Measurements from ENCODE around the gene SSTR3.

The SSTR3 gene

GRCh38 chr22:37240240-37240940, 28.1 kb upstream of the SSTR3 start:
- Histone ChIP-seq H2AFZ (no peak overlapping the region), H3K4me1 (no peaks in the 10 kb centered on the region), H3K4me3 (ENCODE audit: low read depth, low read length) (no peak overlapping the region), H3K36me3 (ENCODE audit: control insufficient read depth, insufficient read depth, low read length) (no peaks in the 10 kb centered on the region), H3K79me2 (no peaks in the 10 kb centered on the region), H3K27me3 (ENCODE audit: control insufficient read depth, insufficient read depth, low read length) (no peaks in the 10 kb centered on the region), H3K9me3 (ENCODE audit: control insufficient read depth, low read length) (no peaks in the 10 kb centered on the region), H3K4me2 (ENCODE audit: low read length) (no peak overlapping the region), H3K9ac (no peak overlapping the region), H3K27ac (no peak overlapping the region)
- TF ChIP-seq CTCF (IDR thresholded peaks at IDR 0.05), result no peak

GRCh38 chr22:37239336-37240239, 27.3 kb upstream of the SSTR3 start:
- Histone ChIP-seq H3K79me2 (no peaks in the 10 kb centered on the region), H3K4me1 (no peaks in the 10 kb centered on the region), H2AFZ (no peak overlapping the region)

GRCh38 chr22:37237371-37238268, 25.3 kb upstream of the SSTR3 start:
- H3K9ac ChIP-seq, result no peak overlapping the region
- no peaks in the 10 kb centered on the region for H3K9me3 ChIP-seq (ENCODE audit: control insufficient read depth, low read length)
- H3K4me1 ChIP-seq, result no peaks in the 10 kb centered on the region
- no peak overlapping the region for H3K27ac ChIP-seq
- H3K4me3 ChIP-seq (ENCODE audit: low read depth, low read length), result no peak overlapping the region
- H3K27me3 ChIP-seq (ENCODE audit: control insufficient read depth, insufficient read depth, low read length), result no peaks in the 10 kb centered on the region
- H2AFZ ChIP-seq, result no peak overlapping the region
- TF ChIP-seq CTCF (IDR thresholded peaks at IDR 0.05), result no peak
- no peak overlapping the region for H3K4me2 ChIP-seq (ENCODE audit: low read length)
- no peaks in the 10 kb centered on the region for H3K36me3 ChIP-seq (ENCODE audit: control insufficient read depth, insufficient read depth, low read length)
- no peaks in the 10 kb centered on the region for H3K79me2 ChIP-seq

More at GRCh38 chr22:37239336-37240239, 27.3 kb upstream of the SSTR3 start:
- TF ChIP-seq CTCF (IDR thresholded peaks at IDR 0.05), result no peak
- H3K4me2 ChIP-seq (ENCODE audit: low read length), result no peak overlapping the region
- no peaks in the 10 kb centered on the region for H3K9me3 ChIP-seq (ENCODE audit: control insufficient read depth, low read length)
- H3K27ac ChIP-seq, result no peak overlapping the region
- H3K9ac ChIP-seq, result no peak overlapping the region
- H3K36me3 ChIP-seq (ENCODE audit: control insufficient read depth, insufficient read depth, low read length), result no peaks in the 10 kb centered on the region
- H3K27me3 ChIP-seq (ENCODE audit: control insufficient read depth, insufficient read depth, low read length), result no peaks in the 10 kb centered on the region
- H3K4me3 ChIP-seq (ENCODE audit: low read depth, low read length), result no peak overlapping the region

GRCh38 chr22:37235897-37236607, 23.8 kb upstream of the SSTR3 start:
- H3K4me3 ChIP-seq (ENCODE audit: low read depth, low read length), result no peak overlapping the region
- no peaks in the 10 kb centered on the region for H3K9me3 ChIP-seq (ENCODE audit: control insufficient read depth, low read length)
- H3K9ac ChIP-seq, result no peak overlapping the region
- H3K36me3 ChIP-seq (ENCODE audit: control insufficient read depth, insufficient read depth, low read length), result no peaks in the 10 kb centered on the region
- H3K4me2 ChIP-seq (ENCODE audit: low read length), result no peak overlapping the region
- TF ChIP-seq CTCF (IDR thresholded peaks at IDR 0.05), result no peak
- no peaks in the 10 kb centered on the region for H3K79me2 ChIP-seq
- H3K27me3 ChIP-seq (ENCODE audit: control insufficient read depth, insufficient read depth, low read length), result no peaks in the 10 kb centered on the region
- no peak overlapping the region for H3K27ac ChIP-seq
- no peak overlapping the region for H2AFZ ChIP-seq
- H3K4me1 ChIP-seq, result no peaks in the 10 kb centered on the region
